DOHH2 (cell line): ENCODE measurements around the gene POLK.

Experiments used
- H3F3A ChIP-seq: fragments of 200-600 bp; sonication (generic), shearing (Covaris generic); 2 replicates; pipeline ENCODE4 v1.6.0; 2016; ENCODE audit warnings: antibody characterized with exemption, mild to moderate bottlenecking; ENCODE audit not compliant: control insufficient read depth, insufficient read depth
- H3K27ac ChIP-seq: fragments of 200-600 bp; sonication (generic); 2 replicates; pipeline ENCODE4 v1.5.1; 2014; ENCODE audit warnings: low read depth, mild to moderate bottlenecking, low read length, moderate library complexity
- H3K27me3 ChIP-seq: fragments of 200-600 bp; sonication (generic); 2 replicates; pipeline ENCODE4 v1.6.1; 2014; ENCODE audit warnings: mild to moderate bottlenecking, low read length, mixed read lengths; ENCODE audit not compliant: control insufficient read depth
- H3K36me3 ChIP-seq: fragments of 200-600 bp; sonication (generic); 2 replicates; pipeline ENCODE4 v1.6.1; 2014; ENCODE audit warnings: mild to moderate bottlenecking, low read length, moderate library complexity, mixed read lengths; ENCODE audit not compliant: control insufficient read depth
- H3K4me1 ChIP-seq: fragments of 200-600 bp; sonication (generic); 2 replicates; pipeline ENCODE4 v1.6.1; 2014; ENCODE audit warnings: mild to moderate bottlenecking, low read length, mixed read lengths; ENCODE audit not compliant: control insufficient read depth
- H3K4me2 ChIP-seq: fragments of 200-600 bp; sonication (generic); 2 replicates; pipeline ENCODE4 v1.6.0; 2014; ENCODE audit warnings: mild to moderate bottlenecking, low read length, moderate library complexity
- H3K4me3 ChIP-seq: fragments of 200-600 bp; sonication (generic); 2 replicates; pipeline ENCODE4 v1.5.1; 2014; ENCODE audit warnings: mild to moderate bottlenecking, low read length, mixed read lengths
- H3K79me2 ChIP-seq: fragments of 200-600 bp; sonication (generic); 2 replicates; pipeline ENCODE4 v1.6.1; 2014; ENCODE audit warnings: mild to moderate bottlenecking, low read length, mixed read lengths; ENCODE audit not compliant: control insufficient read depth
- H3K9me2 ChIP-seq: fragments of 200-600 bp; sonication (generic); replicated peaks from 2 replicates; pipeline ENCODE4 v1.6.1; 2014; ENCODE audit warnings: mild to moderate bottlenecking, low read length, mixed read lengths; ENCODE audit not compliant: control insufficient read depth
- H3K9me3 ChIP-seq: fragments of 200-600 bp; sonication (generic); 2 replicates; pipeline ENCODE4 v1.6.1; 2014; ENCODE audit warnings: antibody characterized with exemption, low read length, mixed read lengths; ENCODE audit not compliant: control insufficient read depth, insufficient read depth
- H4K20me1 ChIP-seq: fragments of 200-600 bp; sonication (generic); 2 replicates; pipeline ENCODE4 v1.6.0; 2014; ENCODE audit warnings: low read depth, mild to moderate bottlenecking, antibody characterized with exemption, low read length, moderate library complexity; ENCODE audit not compliant: control insufficient read depth, insufficient read depth
- CTCF ChIP-seq: fragments of 200-600 bp; sonication (generic); IDR thresholded peaks from one replicate; pipeline ENCODE4 v1.5.1; 2014; ENCODE audit warnings: antibody characterized with exemption, mild to moderate bottlenecking, low read depth, low read length; ENCODE audit not compliant: poor library complexity, severe bottlenecking
- EZH2phosphoT487 ChIP-seq: fragments of 200-600 bp; sonication (generic); IDR thresholded peaks from 2 replicates; pipeline ENCODE4 v1.6.1; 2017; ENCODE audit warnings: borderline replicate concordance, mild to moderate bottlenecking, antibody characterized with exemption, low read length, moderate library complexity, mixed read lengths

The POLK gene

GRCh38 chr5:75511435-75512382 lies at the start of gene POLK, which contains the start of gene CERT1:
TSS of gene POLK (plus strand) at chr5:75511891.
TSS of gene CERT1 (minus strand) at chr5:75511629. CDS start at chr5:75511207, 422 bp downstream.
- H3K79me2 ChIP-seq = peaks cover 90% of the 10 kb centered on the region
- peak within 1 kb of the TSS; percentile 77 for H3K4me2 ChIP-seq
- H3K9me2 ChIP-seq = no peaks in the 10 kb centered on the region
- peak within 1 kb of the TSS; percentile 80 for H3K27ac ChIP-seq
- H3F3A ChIP-seq = peaks cover 31% of the 10 kb centered on the region
- H3K4me1 ChIP-seq = peaks cover 53% of the 10 kb centered on the region
- H3K36me3 ChIP-seq = peaks cover 7% of the 10 kb centered on the region
- H4K20me1 ChIP-seq = 0 out of 2 replicates have a peak, but pooled peaks cover 4% of the 10 kb centered on the region
- no peaks in the 10 kb centered on the region for H3K9me3 ChIP-seq
- H3K27me3 ChIP-seq = no peaks in the 10 kb centered on the region
- no peak for TF ChIP-seq CTCF
- TF ChIP-seq EZH2phosphoT487 = no peak
- H3K4me3 ChIP-seq = peak within 1 kb of the TSS; percentile 78

DNA sequence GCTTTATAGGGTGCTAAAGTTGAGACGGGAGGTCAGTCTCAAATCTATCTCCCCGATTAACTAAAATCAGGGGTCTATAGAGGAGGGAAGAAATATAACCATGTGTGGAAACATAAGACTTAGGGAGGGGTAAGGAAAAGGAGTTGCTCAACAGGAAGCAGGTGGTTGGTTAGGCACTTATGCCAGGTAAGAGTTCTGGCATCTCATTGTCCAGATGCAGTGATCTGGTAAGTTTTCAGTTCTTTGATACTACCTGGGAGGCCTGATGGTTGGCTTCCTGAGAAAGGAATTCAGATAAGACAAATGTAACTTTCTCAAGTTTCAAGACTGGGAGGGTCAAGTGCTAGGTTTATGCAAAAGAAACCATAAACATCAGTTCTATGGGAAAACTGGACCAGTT lies 48.0 kb upstream of the POLK start:
- Histone ChIP-seq H4K20me1 (no peaks in the 10 kb centered on the region; the same call in 1 of the 2 replicates), H3K4me2 (no peak overlapping the region), H3K79me2 (peaks cover 59% of the 10 kb centered on the region), H3K27ac (no peak overlapping the region), H3K4me3 (no peak overlapping the region), H3K9me2 (no peaks in the 10 kb centered on the region), H3K4me1 (peaks cover 35% of the 10 kb centered on the region), H3F3A (peaks cover 7% of the 10 kb centered on the region; the same call in 1 of the 2 replicates), H3K36me3 (peaks cover 5% of the 10 kb centered on the region; the same call in 1 of the 2 replicates), H3K9me3 (peaks cover 5% of the 10 kb centered on the region; the same call in 1 of the 2 replicates), H3K27me3 (no peaks in the 10 kb centered on the region)
- TF ChIP-seq EZH2phosphoT487 (no peak), CTCF (no peak)

- H3K4me3 ChIP-seq = no peak overlapping the region
- TF ChIP-seq CTCF (no peak), EZH2phosphoT487 (no peak)
- no peaks in the 10 kb centered on the region for H3K9me2 ChIP-seq
- peaks cover 71% of the 10 kb centered on the region for H3K79me2 ChIP-seq
- peaks cover 14% of the 10 kb centered on the region; the same call in 1 of the 2 replicates for H3K9me3 ChIP-seq
- H3K36me3 ChIP-seq = peaks cover 5% of the 10 kb centered on the region; the same call in 1 of the 2 replicates
- H3K4me1 ChIP-seq = peaks cover 30% of the 10 kb centered on the region
- no peak overlapping the region for H3K27ac ChIP-seq
- H3F3A ChIP-seq = peaks cover 7% of the 10 kb centered on the region; the same call in 1 of the 2 replicates
- no peaks in the 10 kb centered on the region for H3K27me3 ChIP-seq
- H3K4me2 ChIP-seq = no peak overlapping the region
- no peaks in the 10 kb centered on the region; the same call in 1 of the 2 replicates for H4K20me1 ChIP-seq
Observed at GRCh38 chr5:75465480-75465879, 46.2 kb upstream of the POLK start.
